Right lobe of liver (tissue), 4 donors: Measurements from ENCODE around the gene MKI67.

Experiments used
- POLR2A ChIP-seq: fragments of 450-650 bp; IDR thresholded peaks from one replicate; pipeline ENCODE4 v1.6.1; 2017; ENCODE audit warnings: antibody characterized with exemption, mild to moderate bottlenecking
- TF ChIP-seq, protein P1 (sequence below), 4 donors: fragments of 200-600 bp in 3 of 4; fragments of 450-650 bp in 1 of 4; IDR thresholded peaks; one replicate each; pipeline versions ENCODE4 v1.5.1 to v1.8.0; 2016 to 2022; ENCODE audit warnings: antibody characterized with exemption in 4 of 4, mild to moderate bottlenecking in 2 of 4
- donor health status: DM: no; HTN: no; CAD: no.
- donor health status: DM: no; HTN: no; CAD: no.
- donor health status: DM: no; HTN: yes; CAD: no.

DNA sequence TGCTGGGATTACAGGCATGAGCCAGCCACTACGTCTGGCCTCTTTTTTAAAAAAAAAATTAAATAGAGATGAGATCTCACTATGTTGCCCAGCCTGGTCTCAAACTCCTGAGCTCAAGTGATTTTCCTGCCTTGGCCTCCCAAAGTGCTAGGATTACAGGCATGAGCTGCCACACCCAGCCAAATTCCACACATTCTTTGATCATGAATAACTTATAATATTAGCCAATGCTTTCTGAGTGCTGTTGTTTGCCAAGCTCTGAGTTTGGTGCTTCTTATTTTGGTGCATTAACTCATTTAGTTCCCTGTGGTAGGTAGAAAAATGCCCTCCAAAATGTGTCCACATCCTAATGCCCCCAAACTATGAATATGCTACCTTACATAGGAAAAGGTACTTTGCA is 47.2 kb upstream of the MKI67 start:
- TF ChIP-seq POLR2A, result no peak
- TF ChIP-seq, protein P1, sequence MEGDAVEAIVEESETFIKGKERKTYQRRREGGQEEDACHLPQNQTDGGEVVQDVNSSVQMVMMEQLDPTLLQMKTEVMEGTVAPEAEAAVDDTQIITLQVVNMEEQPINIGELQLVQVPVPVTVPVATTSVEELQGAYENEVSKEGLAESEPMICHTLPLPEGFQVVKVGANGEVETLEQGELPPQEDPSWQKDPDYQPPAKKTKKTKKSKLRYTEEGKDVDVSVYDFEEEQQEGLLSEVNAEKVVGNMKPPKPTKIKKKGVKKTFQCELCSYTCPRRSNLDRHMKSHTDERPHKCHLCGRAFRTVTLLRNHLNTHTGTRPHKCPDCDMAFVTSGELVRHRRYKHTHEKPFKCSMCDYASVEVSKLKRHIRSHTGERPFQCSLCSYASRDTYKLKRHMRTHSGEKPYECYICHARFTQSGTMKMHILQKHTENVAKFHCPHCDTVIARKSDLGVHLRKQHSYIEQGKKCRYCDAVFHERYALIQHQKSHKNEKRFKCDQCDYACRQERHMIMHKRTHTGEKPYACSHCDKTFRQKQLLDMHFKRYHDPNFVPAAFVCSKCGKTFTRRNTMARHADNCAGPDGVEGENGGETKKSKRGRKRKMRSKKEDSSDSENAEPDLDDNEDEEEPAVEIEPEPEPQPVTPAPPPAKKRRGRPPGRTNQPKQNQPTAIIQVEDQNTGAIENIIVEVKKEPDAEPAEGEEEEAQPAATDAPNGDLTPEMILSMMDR (IDR thresholded peaks at IDR 0.05), result no peak
